ENCODE data around the gene TMEM255B. TPM values are rescaled to one million over a fixed set of nuclear protein-coding genes. Genes with fewer than 3 reads are reported as not detected.

TMEM255B gene
- total RNA-seq, 6 donors from 2014 or later: 1.4 to 39.0 (median 13.8) TPM

DNA sequence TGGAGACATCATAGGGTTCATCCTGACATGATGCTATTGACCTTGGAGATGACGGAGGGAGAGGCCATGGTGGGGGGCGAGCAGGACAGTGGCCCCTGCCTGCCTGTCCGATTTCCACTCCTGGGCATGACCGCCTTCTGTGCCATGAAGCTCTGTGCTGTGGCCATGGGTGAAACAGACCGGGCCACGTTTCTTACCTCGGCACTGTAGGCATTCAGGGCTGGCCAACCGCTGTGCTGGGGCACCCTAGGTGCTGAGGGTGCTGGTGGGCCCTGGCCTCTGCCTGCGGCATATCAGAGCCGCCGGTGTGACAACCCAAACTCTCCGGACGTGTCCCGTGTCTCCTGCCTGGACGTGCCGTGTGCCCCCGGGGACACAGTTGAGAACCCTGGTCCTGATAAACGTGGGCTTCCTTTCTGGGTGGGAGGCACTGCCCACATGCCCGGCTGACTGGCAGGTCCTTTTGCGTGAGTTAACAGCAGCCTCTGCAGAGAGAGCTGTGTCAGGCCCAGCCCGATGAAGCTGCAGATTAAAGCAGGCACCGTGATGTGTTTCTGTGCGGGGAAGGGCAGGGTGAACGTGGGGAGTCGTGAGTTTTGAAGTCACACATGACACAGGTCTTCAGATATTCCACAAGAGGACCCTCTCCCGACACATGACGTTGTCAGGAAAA, 46.5 kb downstream of the TMEM255B start:
- H3K4me3 ChIP-seq: no peak overlapping the region
- peaks cover 0 to 11% (median 8%) of the 10 kb centered on the region in 4 donors for H3K4me1 ChIP-seq
- no peak overlapping the region for H3K27ac ChIP-seq
- no peaks in the 10 kb centered on the region for H3K27me3 ChIP-seq
- TF ChIP-seq POLR2AphosphoS5 (IDR thresholded peaks at IDR 0.05): no peak
- TF ChIP-seq, protein P1, sequence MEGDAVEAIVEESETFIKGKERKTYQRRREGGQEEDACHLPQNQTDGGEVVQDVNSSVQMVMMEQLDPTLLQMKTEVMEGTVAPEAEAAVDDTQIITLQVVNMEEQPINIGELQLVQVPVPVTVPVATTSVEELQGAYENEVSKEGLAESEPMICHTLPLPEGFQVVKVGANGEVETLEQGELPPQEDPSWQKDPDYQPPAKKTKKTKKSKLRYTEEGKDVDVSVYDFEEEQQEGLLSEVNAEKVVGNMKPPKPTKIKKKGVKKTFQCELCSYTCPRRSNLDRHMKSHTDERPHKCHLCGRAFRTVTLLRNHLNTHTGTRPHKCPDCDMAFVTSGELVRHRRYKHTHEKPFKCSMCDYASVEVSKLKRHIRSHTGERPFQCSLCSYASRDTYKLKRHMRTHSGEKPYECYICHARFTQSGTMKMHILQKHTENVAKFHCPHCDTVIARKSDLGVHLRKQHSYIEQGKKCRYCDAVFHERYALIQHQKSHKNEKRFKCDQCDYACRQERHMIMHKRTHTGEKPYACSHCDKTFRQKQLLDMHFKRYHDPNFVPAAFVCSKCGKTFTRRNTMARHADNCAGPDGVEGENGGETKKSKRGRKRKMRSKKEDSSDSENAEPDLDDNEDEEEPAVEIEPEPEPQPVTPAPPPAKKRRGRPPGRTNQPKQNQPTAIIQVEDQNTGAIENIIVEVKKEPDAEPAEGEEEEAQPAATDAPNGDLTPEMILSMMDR (IDR thresholded peaks at IDR 0.05): no peak
- no peak for TF ChIP-seq EP300 (IDR thresholded peaks at IDR 0.05)
- no peak for TF ChIP-seq POLR2A (IDR thresholded peaks at IDR 0.05)
- 95 to 100% methylated on average over 6 to 25 of the region's 27 CpGs for WGBS, 2 donors
- no peaks in the 10 kb centered on the region for H3K36me3 ChIP-seq
- H3K9me3 ChIP-seq: peaks cover 0 to 15% (median 5%) of the 10 kb centered on the region in 4 donors
- ATAC-seq (ENCODE audit: low FRiP score in 2 of 2) (no peak), DNase-seq (no peak)

DNA sequence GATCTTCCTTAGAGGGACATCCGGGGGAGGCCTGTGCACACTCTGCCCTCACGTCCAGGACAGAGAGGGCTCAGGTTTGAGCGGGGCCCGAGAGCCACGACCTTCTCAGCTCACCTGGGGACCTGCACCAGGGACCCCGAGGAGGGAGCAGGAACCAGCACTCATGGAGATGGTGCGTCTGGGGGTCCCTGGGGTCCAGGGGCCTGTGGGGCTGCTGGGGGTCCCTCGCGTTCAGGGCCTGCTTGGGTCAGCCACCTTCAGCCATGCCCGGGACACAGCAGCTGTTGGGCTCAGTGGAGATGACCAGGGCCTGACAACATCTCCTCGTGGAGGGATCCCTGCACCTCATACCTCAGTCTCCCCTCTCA, 47.1 kb downstream of the TMEM255B start:
- peaks cover 0 to 15% (median 5%) of the 10 kb centered on the region in 4 donors for H3K9me3 ChIP-seq
- H3K4me3 ChIP-seq: no peak overlapping the region
- H3K27ac ChIP-seq: no peak overlapping the region
- WGBS, 2 donors: 86 to 92% methylated on average over 2 to 9 of the region's 11 CpGs
- DNase-seq: no peak
- no peak for ATAC-seq (ENCODE audit: low FRiP score in 2 of 2)
- H3K27me3 ChIP-seq: no peaks in the 10 kb centered on the region
- TF ChIP-seq POLR2AphosphoS5 (IDR thresholded peaks at IDR 0.05) (no peak), POLR2A (IDR thresholded peaks at IDR 0.05) (no peak), EP300 (IDR thresholded peaks at IDR 0.05) (no peak)
- TF ChIP-seq, protein P1 (IDR thresholded peaks at IDR 0.05): no peak
- peaks cover 0 to 11% (median 8%) of the 10 kb centered on the region in 4 donors for H3K4me1 ChIP-seq
- H3K36me3 ChIP-seq: no peaks in the 10 kb centered on the region

DNA sequence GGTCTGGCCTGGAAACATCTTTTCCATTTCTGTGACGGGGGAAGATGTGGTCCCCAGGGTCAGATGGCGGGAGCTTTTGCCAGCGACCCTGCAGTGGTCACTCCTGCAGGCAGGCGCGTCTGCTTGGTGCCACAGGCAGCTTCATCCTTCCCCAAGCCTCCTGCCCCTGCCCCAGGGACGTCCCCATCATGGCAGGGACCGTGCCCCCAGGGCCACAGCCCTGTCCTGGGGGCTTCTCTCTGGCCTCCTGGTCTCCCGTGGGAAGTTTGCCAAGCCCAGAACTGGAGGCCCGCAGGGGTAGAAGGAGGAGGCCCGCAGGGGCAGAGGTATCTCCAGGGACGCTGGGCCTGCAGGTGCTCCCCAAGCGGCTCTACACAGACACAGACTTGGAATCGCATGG, 47.5 kb downstream of the TMEM255B start:
- H3K4me1 ChIP-seq: peaks cover 0 to 10% (median 7%) of the 10 kb centered on the region in 4 donors
- no peak overlapping the region for H3K27ac ChIP-seq
- H3K27me3 ChIP-seq: no peaks in the 10 kb centered on the region
- ATAC-seq (ENCODE audit: low FRiP score in 2 of 2): no peak
- DNase-seq: no peak
- H3K9me3 ChIP-seq: peaks cover 0 to 15% (median 5%) of the 10 kb centered on the region in 4 donors
- no peak overlapping the region for H3K4me3 ChIP-seq
- TF ChIP-seq POLR2AphosphoS5 (IDR thresholded peaks at IDR 0.05) (no peak), POLR2A (IDR thresholded peaks at IDR 0.05) (no peak), EP300 (IDR thresholded peaks at IDR 0.05) (no peak)
- TF ChIP-seq, protein P1 (IDR thresholded peaks at IDR 0.05): no peak
- 95 to 97% methylated on average over 5 to 13 of the region's 13 CpGs for WGBS, 2 donors
- no peaks in the 10 kb centered on the region for H3K36me3 ChIP-seq

DNA sequence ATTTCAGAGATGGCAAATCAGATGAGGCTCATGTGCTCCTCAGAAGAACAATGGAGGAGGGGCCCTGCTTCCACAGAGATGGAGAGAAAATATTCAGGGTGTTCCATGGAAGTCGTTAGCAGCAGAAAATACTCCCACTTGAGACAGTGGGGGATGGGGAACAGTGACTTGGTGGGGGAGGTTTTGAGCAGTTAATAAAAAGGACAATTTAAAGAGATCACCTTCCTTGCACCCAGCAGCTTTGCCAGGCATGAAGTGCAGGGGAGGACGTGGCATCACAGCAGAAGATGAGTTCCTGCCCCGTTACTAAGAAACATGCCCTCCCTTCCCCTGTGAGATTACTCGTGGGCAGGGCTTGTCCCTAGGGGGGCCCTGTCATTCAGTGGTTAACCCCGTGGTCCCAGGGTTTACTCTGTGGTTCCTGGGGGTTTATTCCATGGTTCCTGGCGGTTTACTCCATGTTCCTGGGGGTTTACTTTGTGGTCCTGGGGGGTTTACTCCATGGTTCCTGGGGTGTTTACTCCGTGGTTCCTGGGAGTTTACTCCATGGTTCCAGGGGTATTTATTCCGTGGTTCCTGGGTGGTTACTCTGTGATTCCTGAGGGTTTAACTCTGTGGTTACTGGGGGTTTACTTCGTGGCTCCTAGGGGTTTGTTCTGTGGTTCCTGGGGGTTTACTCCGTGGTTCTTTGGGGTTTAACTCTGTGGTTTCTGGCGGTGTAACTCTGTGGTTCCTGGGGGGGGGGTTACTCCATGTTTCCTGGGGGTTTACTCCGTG, 49.2 kb downstream of the TMEM255B start:
- Histone ChIP-seq H3K27me3 (no peaks in the 10 kb centered on the region), H3K4me3 (no peak overlapping the region), H3K36me3 (no peaks in the 10 kb centered on the region), H3K9me3 (peaks cover 0 to 15% (median 5%) of the 10 kb centered on the region in 4 donors), H3K4me1 (peaks cover under 1 to 4% (median 3%) of the 10 kb centered on the region in 4 donors), H3K27ac (no peak overlapping the region)
- WGBS, 2 donors: 76 to 85% methylated on average over 12 of the region's 12 CpGs
- DNase-seq (no peak), ATAC-seq (ENCODE audit: low FRiP score in 2 of 2) (no peak)
- TF ChIP-seq EP300 (IDR thresholded peaks at IDR 0.05) (no peak), POLR2AphosphoS5 (IDR thresholded peaks at IDR 0.05) (no peak), POLR2A (IDR thresholded peaks at IDR 0.05) (no peak)
- TF ChIP-seq, protein P1 (IDR thresholded peaks at IDR 0.05): no peak

Measured in upper lobe of left lung (tissue), 6 donors.